ENCODE data around the gene PLSCR3.
"Not testable (repeated sequence)": the region's sequence is repeated elsewhere in the genome, so short reads cannot be mapped to it uniquely, and the experiment has no call there.

The PLSCR3 gene

GRCh38 chr17:7380855-7381683, 13.3 kb downstream of the PLSCR3 start, which contains the start of gene TNK1:
TSS of gene TNK1 (plus strand) at chr17:7381089. CDS start at chr17:7382927, 1,838 bp downstream.
- H3K4me1 Mint-ChIP-seq = peaks cover 5% of the 10 kb centered on the region
- H3K9me3 Mint-ChIP-seq = no peaks in the 10 kb centered on the region
- no peak within 1 kb of the TSS for H3K27ac Mint-ChIP-seq
- peaks cover 1% of the 10 kb centered on the region for H3K36me3 Mint-ChIP-seq
- H3K27me3 Mint-ChIP-seq = peaks cover 28% of the 10 kb centered on the region
- no peak within 1 kb of the TSS for H3K4me3 Mint-ChIP-seq

- no peaks in the 10 kb centered on the region for H3K9me3 Mint-ChIP-seq
- H3K36me3 Mint-ChIP-seq = peaks cover 1% of the 10 kb centered on the region
- H3K27me3 Mint-ChIP-seq = peaks cover 28% of the 10 kb centered on the region
- no peak overlapping the region for H3K27ac Mint-ChIP-seq
- H3K4me3 Mint-ChIP-seq = no peak overlapping the region
- peaks cover 5% of the 10 kb centered on the region for H3K4me1 Mint-ChIP-seq
Observed at GRCh38 chr17:7380321-7380720, 14.0 kb downstream of the PLSCR3 start.

GRCh38 chr17:7379134-7379533, 15.2 kb downstream of the PLSCR3 start:
- Mint-ChIP-seq H3K27me3 (peaks cover 28% of the 10 kb centered on the region), H3K36me3 (peaks cover 1% of the 10 kb centered on the region), H3K9me3 (no peaks in the 10 kb centered on the region), H3K4me3 (no peak overlapping the region), H3K27ac (no peak overlapping the region), H3K4me1 (no peaks in the 10 kb centered on the region)

- Mint-ChIP-seq H3K27me3 (peaks cover 7% of the 10 kb centered on the region), H3K9me3 (no peaks in the 10 kb centered on the region), H3K27ac (no peak overlapping the region), H3K36me3 (peaks cover 1% of the 10 kb centered on the region), H3K4me3 (no peak overlapping the region), H3K4me1 (no peaks in the 10 kb centered on the region)
Observed at GRCh38 chr17:7374353-7374752, 20.0 kb downstream of the PLSCR3 start.

- H3K4me3 Mint-ChIP-seq = no peak overlapping the region
- H3K4me1 Mint-ChIP-seq = no peaks in the 10 kb centered on the region
- no peaks in the 10 kb centered on the region for H3K9me3 Mint-ChIP-seq
- H3K36me3 Mint-ChIP-seq = no peaks in the 10 kb centered on the region
- no peaks in the 10 kb centered on the region for H3K27me3 Mint-ChIP-seq
- H3K27ac Mint-ChIP-seq = no peak overlapping the region
Observed at GRCh38 chr17:7370853-7371252, 23.5 kb downstream of the PLSCR3 start.

- Mint-ChIP-seq H3K4me1 (no peaks in the 10 kb centered on the region), H3K27ac (no peak overlapping the region), H3K27me3 (no peaks in the 10 kb centered on the region), H3K4me3 (no peak overlapping the region), H3K9me3 (no peaks in the 10 kb centered on the region), H3K36me3 (no peaks in the 10 kb centered on the region)
Observed at GRCh38 chr17:7369825-7370224, 24.5 kb downstream of the PLSCR3 start.

GRCh38 chr17:7368599-7368994, 25.7 kb downstream of the PLSCR3 start:
- H3K27ac Mint-ChIP-seq, H3K4me3 Mint-ChIP-seq, H3K36me3 Mint-ChIP-seq, H3K27me3 Mint-ChIP-seq, H3K9me3 Mint-ChIP-seq, H3K4me1 Mint-ChIP-seq: not testable (repeated sequence)

GRCh38 chr17:7367918-7368598, 26.3 kb downstream of the PLSCR3 start:
- Mint-ChIP-seq H3K27me3 (no peaks in the 10 kb centered on the region), H3K9me3 (no peaks in the 10 kb centered on the region), H3K36me3 (no peaks in the 10 kb centered on the region), H3K4me1 (no peaks in the 10 kb centered on the region), H3K4me3 (no peak overlapping the region), H3K27ac (no peak overlapping the region)

GRCh38 chr17:7367083-7367482, 27.2 kb downstream of the PLSCR3 start:
- Mint-ChIP-seq H3K36me3 (no peaks in the 10 kb centered on the region), H3K4me1 (no peaks in the 10 kb centered on the region), H3K27me3 (no peaks in the 10 kb centered on the region), H3K9me3 (no peaks in the 10 kb centered on the region), H3K4me3 (no peak overlapping the region), H3K27ac (no peak overlapping the region)

GRCh38 chr17:7365963-7366362, 28.4 kb downstream of the PLSCR3 start:
- H3K27ac Mint-ChIP-seq, H3K4me1 Mint-ChIP-seq, H3K9me3 Mint-ChIP-seq, H3K4me3 Mint-ChIP-seq, H3K27me3 Mint-ChIP-seq, H3K36me3 Mint-ChIP-seq: not testable (repeated sequence)

- H3K27me3 Mint-ChIP-seq = no peaks in the 10 kb centered on the region
- no peak overlapping the region for H3K27ac Mint-ChIP-seq
- no peaks in the 10 kb centered on the region for H3K9me3 Mint-ChIP-seq
- H3K4me1 Mint-ChIP-seq = no peaks in the 10 kb centered on the region
- H3K36me3 Mint-ChIP-seq = no peaks in the 10 kb centered on the region
- no peak overlapping the region for H3K4me3 Mint-ChIP-seq
Observed at GRCh38 chr17:7363311-7363710, 31.0 kb downstream of the PLSCR3 start.

GRCh38 chr17:7361906-7362305, 32.4 kb downstream of the PLSCR3 start:
- Mint-ChIP-seq H3K27ac (no peak overlapping the region), H3K36me3 (no peaks in the 10 kb centered on the region), H3K27me3 (no peaks in the 10 kb centered on the region), H3K4me1 (no peaks in the 10 kb centered on the region), H3K9me3 (no peaks in the 10 kb centered on the region), H3K4me3 (no peak overlapping the region)

GRCh38 chr17:7357381-7357780, 36.9 kb downstream of the PLSCR3 start:
- Mint-ChIP-seq H3K9me3 (no peaks in the 10 kb centered on the region), H3K27ac (no peak overlapping the region), H3K36me3 (no peaks in the 10 kb centered on the region), H3K4me1 (peaks cover 17% of the 10 kb centered on the region), H3K4me3 (no peak overlapping the region), H3K27me3 (no peaks in the 10 kb centered on the region)

GRCh38 chr17:7356756-7357155, 37.6 kb downstream of the PLSCR3 start:
- Mint-ChIP-seq H3K9me3 (no peaks in the 10 kb centered on the region), H3K27me3 (no peaks in the 10 kb centered on the region), H3K4me3 (no peak overlapping the region), H3K4me1 (peaks cover 19% of the 10 kb centered on the region), H3K27ac (no peak overlapping the region), H3K36me3 (no peaks in the 10 kb centered on the region)

GRCh38 chr17:7356072-7356549, 38.2 kb downstream of the PLSCR3 start:
- no peaks in the 10 kb centered on the region for H3K36me3 Mint-ChIP-seq
- H3K4me1 Mint-ChIP-seq = peaks cover 22% of the 10 kb centered on the region
- no peak overlapping the region for H3K4me3 Mint-ChIP-seq
- no peaks in the 10 kb centered on the region for H3K9me3 Mint-ChIP-seq
- H3K27ac Mint-ChIP-seq = no peak overlapping the region
- H3K27me3 Mint-ChIP-seq = no peaks in the 10 kb centered on the region

- H3K4me1 Mint-ChIP-seq = peaks cover 22% of the 10 kb centered on the region
Observed at GRCh38 chr17:7355573-7355972, 38.8 kb downstream of the PLSCR3 start.

More at GRCh38 chr17:7355573-7355972, 38.8 kb downstream of the PLSCR3 start:
- Mint-ChIP-seq H3K36me3 (no peaks in the 10 kb centered on the region), H3K27me3 (no peaks in the 10 kb centered on the region), H3K9me3 (no peaks in the 10 kb centered on the region), H3K4me3 (no peak overlapping the region), H3K27ac (no peak overlapping the region)
